HG02571 (cell line): Measurements from ENCODE around the gene CFAP210.
A peak's percentile ranks its signal among the peaks of the same experiment; 100 is the strongest.

Source experiments
- ATAC-seq: cut with Tn5 transposase; IDR thresholded peaks from one replicate; pipeline ENCODE4 v1.9.1; 2021; ENCODE audit warnings: mild to moderate bottlenecking, moderate library complexity; ENCODE audit not compliant: unreplicated experiment

CFAP210 gene

GRCh38 chr2:169694113-169694893 lies at the start of gene CFAP210, which contains the start of gene PHOSPHO2:
CFAP210 (minus strand) TSS chr2:169694405; CDS start chr2:169694327, 78 bp downstream.
PHOSPHO2 (plus strand) TSS chr2:169694469; CDS start chr2:169700972, 6,503 bp downstream.
- peak; percentile 100 for ATAC-seq

- no peak for ATAC-seq
Measured at GRCh38 chr2:169743549-169743948, 49.3 kb upstream of the CFAP210 start.

GRCh38 chr2:169739351-169739750 lies 45.1 kb upstream of the CFAP210 start:
- ATAC-seq: no peak

GRCh38 chr2:169738566-169739229 lies 44.5 kb upstream of the CFAP210 start:
- ATAC-seq: no peak

GRCh38 chr2:169736902-169737301 lies 42.7 kb upstream of the CFAP210 start:
- no peak for ATAC-seq

GRCh38 chr2:169735623-169736022 lies 41.4 kb upstream of the CFAP210 start:
- no peak for ATAC-seq

- peak; percentile 40 for ATAC-seq
Measured at GRCh38 chr2:169734169-169734847, 40.1 kb upstream of the CFAP210 start.

- ATAC-seq: no peak
Measured at GRCh38 chr2:169732583-169733358, 38.6 kb upstream of the CFAP210 start.

GRCh38 chr2:169732075-169732474 lies 37.9 kb upstream of the CFAP210 start:
- ATAC-seq: no peak

GRCh38 chr2:169729274-169729605 lies 35.0 kb upstream of the CFAP210 start:
- ATAC-seq: no peak

- ATAC-seq: no peak
Measured at GRCh38 chr2:169727065-169727464, 32.9 kb upstream of the CFAP210 start.

GRCh38 chr2:169721016-169721415 lies 26.8 kb upstream of the CFAP210 start:
- no peak for ATAC-seq

- ATAC-seq: no peak
Measured at GRCh38 chr2:169718930-169719504, 24.8 kb upstream of the CFAP210 start.

- ATAC-seq: no peak
Measured at GRCh38 chr2:169717691-169718063, 23.5 kb upstream of the CFAP210 start.

GRCh38 chr2:169716938-169717690 lies 22.9 kb upstream of the CFAP210 start:
- no peak for ATAC-seq

- no peak for ATAC-seq
Measured at GRCh38 chr2:169716238-169716886, 22.2 kb upstream of the CFAP210 start.

- no peak for ATAC-seq
Measured at GRCh38 chr2:169715379-169716237, 21.4 kb upstream of the CFAP210 start.

GRCh38 chr2:169714699-169715098 lies 20.5 kb upstream of the CFAP210 start:
- ATAC-seq: no peak

- no peak for ATAC-seq
Measured at GRCh38 chr2:169713331-169713730, 19.1 kb upstream of the CFAP210 start.
